Effector memory CD8-positive, alpha-beta T cell (primary cell): ENCODE data around the gene TTC23.

ENCODE experiments used
- ATAC-seq: fragments of 150-1000 bp; cut with Tn5 transposase; replicated peaks from 2 replicates; pipeline ENCODE4 v1.10.0; 2021; ENCODE audit warnings: mild to moderate bottlenecking, moderate library complexity
- DNase-seq, 3 experiments: peaks; one replicate each; pipeline ENCODE4 v3.0.0; 2021
- H3K27ac Mint-ChIP-seq, 2 donors: one replicate each; pipeline ENCODE4 v1.8.0; 2022; ENCODE audit warnings: mild to moderate bottlenecking in 2 of 2, mixed read lengths in 2 of 2, moderate library complexity in 2 of 2
- H3K27me3 Mint-ChIP-seq, 2 donors: one replicate each; pipeline ENCODE4 v1.8.0; 2022; ENCODE audit warnings: mixed read lengths in 2 of 2
- H3K36me3 Mint-ChIP-seq: one replicate; pipeline ENCODE4 v1.8.0; 2022; ENCODE audit warnings: mild to moderate bottlenecking, moderate library complexity, mixed read lengths; ENCODE audit not compliant: insufficient read depth
- H3K4me1 Mint-ChIP-seq, 2 donors: one replicate each; pipeline ENCODE4 v1.8.0; 2022; ENCODE audit warnings: low read depth in 2 of 2, mixed read lengths in 2 of 2
- H3K4me3 Mint-ChIP-seq, 2 donors: one replicate each; pipeline ENCODE4 v1.8.0; 2022; ENCODE audit warnings: mild to moderate bottlenecking in 2 of 2, mixed read lengths in 2 of 2, moderate library complexity in 2 of 2
- H3K9me3 Mint-ChIP-seq, 2 donors: one replicate each; pipeline ENCODE4 v1.8.0; 2022; ENCODE audit warnings: mixed read lengths in 2 of 2

TTC23 gene

DNA sequence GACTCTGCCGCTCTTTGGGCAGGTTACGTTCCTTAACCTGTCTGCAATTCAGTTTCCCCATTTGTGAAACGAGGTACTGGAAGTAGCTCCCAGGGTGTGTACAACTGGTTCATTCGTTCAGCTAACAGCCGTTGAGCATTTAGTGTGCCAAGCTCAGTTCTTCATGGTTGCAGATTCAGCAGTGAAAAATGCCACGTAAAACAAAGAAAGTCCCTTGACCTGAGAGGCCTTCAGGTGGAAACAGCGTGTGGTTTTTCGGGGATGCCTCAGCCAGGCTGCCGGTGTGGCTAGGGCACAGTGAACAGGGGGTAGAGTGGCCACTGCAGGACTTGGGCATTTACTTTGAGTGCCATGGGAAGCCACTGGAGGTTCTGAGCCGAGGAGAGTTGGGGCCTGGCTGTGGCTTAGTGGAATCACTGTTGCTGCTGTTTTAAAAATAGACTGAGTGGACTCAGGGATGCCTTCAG lies 139.8 kb downstream of the TTC23 start:
- Mint-ChIP-seq H3K4me1 (peaks cover 6 to 47% of the 10 kb centered on the region in 2 donors), H3K36me3 (peaks cover 25% of the 10 kb centered on the region), H3K27ac (no peak overlapping the region), H3K9me3 (no peaks in the 10 kb centered on the region), H3K27me3 (peaks cover 0 to 20% of the 10 kb centered on the region in 2 donors), H3K4me3 (no peak overlapping the region)
- DNase-seq (no peak), ATAC-seq (no peak)

DNA sequence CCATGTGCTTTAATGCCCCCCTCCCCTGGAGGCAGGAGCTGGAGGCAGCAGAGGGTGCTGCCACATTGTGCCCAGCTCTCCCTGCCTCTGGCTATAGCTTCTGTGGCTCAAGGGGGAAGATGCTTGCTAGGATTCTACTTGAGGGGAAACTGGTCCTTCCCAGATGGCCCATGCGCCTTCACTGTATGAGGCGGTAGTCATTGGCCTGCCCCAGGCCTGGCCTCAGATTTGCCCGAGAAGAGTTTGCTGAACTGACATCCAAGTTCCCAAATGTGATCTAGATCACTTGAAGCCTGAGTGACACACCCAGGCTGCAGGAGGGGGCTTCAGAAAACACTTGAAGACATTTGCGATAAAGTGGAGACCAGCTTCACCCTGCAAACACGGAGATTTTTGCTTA lies 140.4 kb downstream of the TTC23 start:
- Mint-ChIP-seq H3K27me3 (peaks cover 0 to 19% of the 10 kb centered on the region in 2 donors), H3K4me1 (peaks cover 6 to 46% of the 10 kb centered on the region in 2 donors), H3K9me3 (no peaks in the 10 kb centered on the region), H3K27ac (peak overlapping the region in 1 of 2 donors; percentile 89), H3K4me3 (peak overlapping the region in 1 of 2 donors; percentile 35), H3K36me3 (peaks cover 26% of the 10 kb centered on the region)
- DNase-seq (no peak), ATAC-seq (no peak)

DNA sequence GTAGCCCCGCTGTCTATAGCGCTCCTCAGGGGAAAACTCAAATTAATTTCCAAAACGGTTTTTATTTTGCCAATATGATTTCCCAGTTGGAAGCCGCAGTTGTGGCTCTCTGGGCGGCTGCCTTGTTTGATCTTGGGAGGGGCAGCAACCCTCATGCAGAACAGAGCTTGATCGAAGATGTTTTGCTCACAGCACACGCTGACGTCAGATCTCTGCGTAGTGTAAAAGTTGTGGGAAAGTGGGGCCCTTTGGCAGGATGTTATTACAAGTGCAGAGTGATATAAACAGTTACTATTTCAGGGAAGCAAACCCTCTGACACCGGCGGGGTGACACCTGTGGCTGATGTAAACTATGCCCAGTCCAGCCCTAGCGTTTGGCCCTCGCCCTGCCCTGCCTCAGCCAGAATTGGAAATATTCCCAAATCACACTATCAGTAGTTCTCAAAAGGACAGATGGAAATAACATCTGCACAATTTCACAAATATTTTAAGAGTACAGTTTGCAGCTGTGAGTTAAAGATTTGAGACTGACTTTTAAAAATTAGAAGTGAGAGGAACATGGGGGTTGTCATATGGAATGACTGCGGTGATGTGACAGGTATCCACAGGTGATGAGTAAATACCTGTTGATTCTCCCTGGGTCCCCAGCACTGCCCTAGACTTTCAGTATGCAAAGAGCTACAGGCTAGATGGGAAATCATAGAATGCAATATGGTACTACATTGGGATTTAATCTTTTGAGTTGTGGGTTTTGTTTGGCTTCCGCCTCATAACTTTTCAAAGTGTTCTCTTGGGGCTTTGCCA lies 142.8 kb downstream of the TTC23 start:
- DNase-seq, result peak; percentile 23 to 51 (median 47)
- H3K4me3 Mint-ChIP-seq, result peak overlapping the region; percentile 72 to 84
- H3K9me3 Mint-ChIP-seq, result no peaks in the 10 kb centered on the region
- H3K36me3 Mint-ChIP-seq, result peaks cover 30% of the 10 kb centered on the region
- H3K27ac Mint-ChIP-seq, result peak overlapping the region; percentile 33 to 96
- peaks cover 22 to 32% of the 10 kb centered on the region in 2 donors for H3K27me3 Mint-ChIP-seq
- ATAC-seq, result peak; percentile 70
- peaks cover 6 to 36% of the 10 kb centered on the region in 2 donors for H3K4me1 Mint-ChIP-seq

DNA sequence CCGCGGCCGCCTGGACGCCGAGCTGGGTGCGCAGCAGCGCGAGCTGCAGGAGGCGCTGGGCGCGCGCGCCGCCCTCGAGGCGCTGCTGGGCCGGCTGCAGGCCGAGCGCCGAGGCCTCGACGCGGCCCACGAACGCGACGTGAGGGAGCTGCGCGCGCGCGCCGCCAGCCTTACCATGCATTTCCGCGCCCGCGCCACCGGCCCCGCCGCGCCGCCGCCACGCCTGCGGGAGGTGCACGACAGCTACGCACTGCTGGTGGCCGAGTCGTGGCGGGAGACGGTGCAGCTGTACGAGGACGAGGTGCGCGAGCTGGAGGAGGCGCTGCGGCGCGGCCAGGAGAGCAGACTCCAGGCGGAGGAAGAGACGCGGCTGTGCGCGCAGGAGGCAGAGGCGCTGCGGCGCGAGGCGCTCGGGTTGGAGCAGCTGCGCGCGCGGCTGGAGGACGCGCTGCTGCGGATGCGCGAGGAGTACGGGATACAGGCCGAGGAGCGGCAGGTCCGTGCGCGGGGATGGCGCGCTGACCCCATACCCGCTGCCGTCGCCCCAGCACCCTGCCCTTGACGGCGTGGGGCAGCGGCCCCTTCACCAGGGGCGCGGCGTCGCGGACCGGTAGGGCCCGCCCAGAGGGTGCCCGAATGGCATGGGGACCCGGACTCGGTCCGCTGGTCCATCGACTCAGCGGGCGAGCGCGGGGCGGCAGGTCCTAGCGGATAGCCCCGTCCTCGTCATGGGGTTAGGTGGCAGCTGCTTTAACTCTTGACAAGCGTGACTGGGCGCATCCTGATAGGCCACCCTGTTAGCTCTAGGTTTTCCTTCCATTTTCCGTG lies 143.7 kb downstream of the TTC23 start:
- H3K4me1 Mint-ChIP-seq, result peaks cover 6 to 28% of the 10 kb centered on the region in 2 donors
- H3K36me3 Mint-ChIP-seq, result peaks cover 30% of the 10 kb centered on the region
- ATAC-seq (peak; percentile 56), DNase-seq (peak; percentile 15 to 57 (median 52))
- peak overlapping the region; percentile 33 to 96 for H3K27ac Mint-ChIP-seq
- peak overlapping the region; percentile 72 to 84 for H3K4me3 Mint-ChIP-seq
- H3K9me3 Mint-ChIP-seq, result no peaks in the 10 kb centered on the region
- peaks cover 26 to 35% of the 10 kb centered on the region in 2 donors for H3K27me3 Mint-ChIP-seq

DNA sequence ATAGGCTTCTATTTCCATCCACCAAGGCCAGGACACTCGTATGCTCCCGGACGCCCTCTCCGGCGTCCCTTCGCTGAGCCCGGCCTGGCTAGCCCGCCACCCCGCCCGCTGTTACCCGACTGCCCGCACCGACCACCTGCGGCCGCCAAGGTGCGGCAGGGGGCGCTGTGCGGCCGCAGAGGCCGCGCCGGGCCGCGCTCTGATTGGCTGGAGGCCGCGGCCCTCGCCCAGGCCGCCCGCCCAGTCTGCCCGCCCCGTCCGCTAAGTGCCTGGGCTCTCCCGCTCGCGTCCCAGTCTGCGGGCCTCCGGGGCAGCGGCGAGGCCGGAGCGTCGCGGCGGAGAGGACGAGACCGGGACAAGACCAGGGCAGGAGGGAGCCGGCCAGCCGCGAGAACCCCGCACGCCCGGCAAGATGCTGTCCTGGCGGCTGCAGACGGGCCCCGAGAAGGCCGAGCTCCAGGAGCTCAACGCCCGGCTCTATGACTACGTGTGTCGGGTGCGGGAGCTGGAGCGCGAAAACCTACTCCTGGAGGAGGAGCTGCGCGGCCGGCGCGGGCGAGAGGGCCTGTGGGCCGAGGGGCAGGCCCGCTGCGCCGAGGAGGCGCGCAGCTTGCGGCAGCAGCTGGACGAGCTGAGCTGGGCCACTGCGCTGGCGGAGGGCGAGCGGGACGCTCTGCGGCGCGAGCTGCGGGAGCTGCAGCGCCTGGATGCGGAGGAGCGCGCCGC lies 144.4 kb downstream of the TTC23 start, which contains the start of gene SYNM:
SYNM (plus strand) TSS at position 293 of the 726 bp plus-strand sequence; CDS start at position 413, 120 bp downstream.
- peak within 1 kb of the TSS; percentile 60 to 84 for H3K4me3 Mint-ChIP-seq
- peaks cover 30% of the 10 kb centered on the region for H3K36me3 Mint-ChIP-seq
- H3K4me1 Mint-ChIP-seq, result peaks cover 6 to 28% of the 10 kb centered on the region in 2 donors
- no peaks in the 10 kb centered on the region for H3K9me3 Mint-ChIP-seq
- peak; percentile 28 for ATAC-seq
- peak; percentile 6 to 29 (median 11) for DNase-seq
- H3K27ac Mint-ChIP-seq, result peak within 1 kb of the TSS in 1 of 2 donors; percentile 96
- H3K27me3 Mint-ChIP-seq, result peaks cover 34 to 38% of the 10 kb centered on the region in 2 donors

DNA sequence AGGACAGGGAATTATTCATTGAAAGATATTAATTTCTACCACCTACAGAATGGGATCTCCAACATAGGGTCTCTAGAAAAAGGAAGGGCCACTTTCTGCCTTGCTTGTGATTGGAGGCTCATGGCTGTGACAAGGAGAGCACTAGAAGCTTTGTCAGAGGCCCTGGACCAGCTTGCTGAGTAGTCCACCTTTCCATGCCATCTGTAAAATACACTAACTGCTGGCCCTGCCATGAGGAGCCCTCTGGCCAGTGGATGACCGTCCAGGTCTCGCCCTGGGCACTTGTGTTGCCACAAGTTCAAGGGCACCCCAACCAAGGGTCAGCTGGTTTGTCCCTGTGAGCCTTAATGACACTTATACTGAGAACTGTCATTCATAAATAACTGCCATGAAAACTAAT lies 146.1 kb downstream of the TTC23 start:
- Mint-ChIP-seq H3K4me1 (peaks cover 6 to 23% of the 10 kb centered on the region in 2 donors), H3K4me3 (peak overlapping the region in 1 of 2 donors; percentile 38), H3K27ac (no peak overlapping the region), H3K27me3 (peaks cover 44 to 50% of the 10 kb centered on the region in 2 donors), H3K9me3 (no peaks in the 10 kb centered on the region), H3K36me3 (peaks cover 30% of the 10 kb centered on the region)
- no peak for ATAC-seq
- no peak for DNase-seq

DNA sequence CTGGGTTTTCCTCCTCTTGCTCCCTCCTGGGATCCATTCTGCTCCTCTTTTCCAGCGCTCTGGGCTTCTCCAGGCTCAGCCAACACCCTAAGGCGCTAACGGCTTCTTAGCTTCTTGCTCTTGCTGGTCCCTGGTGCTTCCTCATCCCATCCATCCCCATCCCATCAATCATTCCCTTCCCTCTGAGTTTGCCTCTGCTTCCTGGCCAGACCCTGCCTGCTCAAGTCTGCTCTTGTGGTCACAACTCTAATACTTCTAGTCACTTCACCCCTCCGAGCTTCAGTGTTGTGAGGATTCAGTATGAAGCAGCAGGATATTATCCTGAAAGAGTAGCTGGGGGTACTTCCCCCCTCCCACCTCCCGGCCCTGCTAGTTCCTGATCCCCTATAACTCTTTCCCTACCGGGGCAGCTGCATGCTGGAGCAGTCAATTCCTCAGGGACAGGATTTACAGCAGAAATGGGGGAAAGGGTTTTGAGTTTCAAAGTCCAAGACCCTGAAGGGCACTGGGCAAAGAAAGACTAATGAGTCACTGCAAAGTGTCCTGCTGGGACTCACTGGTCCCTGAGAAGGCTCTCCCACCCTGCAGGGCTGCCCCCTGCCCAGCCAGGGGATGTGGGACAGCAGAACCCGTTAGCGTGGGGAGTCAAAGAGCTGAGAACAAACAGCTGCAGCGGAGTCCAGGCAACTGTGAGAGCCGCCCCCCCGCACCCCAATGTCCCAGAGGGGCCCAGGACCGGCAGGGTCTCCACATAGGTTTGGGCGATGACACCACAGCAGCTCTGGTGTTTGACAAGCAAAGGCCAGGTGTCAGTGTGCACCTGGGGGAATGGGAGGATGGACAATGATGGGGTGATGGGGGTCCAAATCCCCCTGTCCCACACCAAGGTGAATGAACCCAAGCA lies 146.8 kb downstream of the TTC23 start:
- Mint-ChIP-seq H3K9me3 (no peaks in the 10 kb centered on the region), H3K4me3 (no peak overlapping the region), H3K4me1 (peaks cover 6 to 16% of the 10 kb centered on the region in 2 donors), H3K36me3 (peaks cover 24% of the 10 kb centered on the region), H3K27ac (no peak overlapping the region), H3K27me3 (peaks cover 50 to 57% of the 10 kb centered on the region in 2 donors)
- DNase-seq (no peak), ATAC-seq (no peak)

DNA sequence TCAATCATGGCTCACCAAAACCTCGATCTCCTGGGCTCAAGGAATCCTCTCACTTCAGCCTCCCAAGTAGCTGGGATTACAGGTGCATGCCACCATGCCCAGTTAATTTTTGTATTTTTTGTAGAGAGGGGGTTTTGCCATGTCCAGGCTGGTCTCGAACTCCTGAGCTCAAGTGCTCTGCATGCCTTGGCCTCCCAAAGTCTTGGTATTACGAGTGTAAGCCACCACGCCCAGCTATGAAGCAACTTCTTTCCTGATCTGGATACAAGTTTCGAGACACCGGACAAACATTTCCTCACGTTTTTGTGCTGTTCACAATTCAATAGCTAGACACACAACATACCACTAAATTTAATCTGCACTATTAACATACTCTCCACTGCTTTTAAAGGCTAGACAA lies 147.9 kb downstream of the TTC23 start:
- no peak overlapping the region for H3K27ac Mint-ChIP-seq
- H3K27me3 Mint-ChIP-seq, result peaks cover 49 to 68% of the 10 kb centered on the region in 2 donors
- ATAC-seq, result no peak
- H3K4me3 Mint-ChIP-seq, result no peak overlapping the region
- DNase-seq, result no peak
- peaks cover 3 to 6% of the 10 kb centered on the region in 2 donors for H3K4me1 Mint-ChIP-seq
- peaks cover 15% of the 10 kb centered on the region for H3K36me3 Mint-ChIP-seq
- no peaks in the 10 kb centered on the region for H3K9me3 Mint-ChIP-seq

DNA sequence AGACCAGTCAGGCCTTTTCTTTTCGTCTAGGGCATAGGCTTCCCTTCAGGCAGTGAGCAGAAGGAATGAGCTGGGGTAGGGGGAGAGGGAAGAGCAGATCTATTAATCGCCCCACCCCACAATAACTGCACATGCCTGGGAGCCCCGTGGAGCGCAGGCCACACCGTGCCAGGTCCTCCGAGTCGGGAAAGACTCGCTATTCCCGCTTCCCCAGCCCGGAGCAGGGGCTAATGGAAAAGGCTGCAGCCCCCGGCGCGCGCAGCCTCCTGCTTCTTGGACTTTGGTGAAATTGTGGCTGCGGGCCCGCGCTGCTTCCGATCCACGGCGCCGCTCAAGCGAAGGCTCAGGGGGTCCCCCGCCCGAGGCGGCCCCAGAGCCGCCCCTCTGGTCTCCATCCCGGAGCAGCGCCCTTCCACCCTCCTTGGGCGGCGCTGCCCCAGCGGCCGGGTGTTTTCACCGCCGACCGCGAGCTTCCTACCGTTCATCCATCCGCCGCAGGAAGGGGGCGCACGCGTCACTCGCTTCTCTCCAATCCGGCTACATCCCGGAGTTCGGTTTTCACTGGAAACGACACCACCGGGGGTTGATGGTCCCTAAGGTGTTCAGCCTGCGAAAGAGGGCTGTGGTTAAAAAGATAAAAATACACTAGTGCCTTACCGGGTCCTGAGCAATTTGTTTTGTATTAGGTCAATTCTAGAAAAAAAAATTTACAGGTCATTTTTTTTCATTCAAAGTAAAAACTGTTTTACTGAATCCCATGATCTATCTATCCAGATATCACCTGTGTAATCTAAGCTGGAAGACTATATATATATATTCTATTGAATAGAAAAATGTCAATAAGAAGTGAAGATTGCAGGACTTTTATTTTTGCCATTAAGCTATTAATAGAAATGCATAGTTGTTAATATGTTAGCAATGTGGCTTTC lies 148.9 kb downstream of the TTC23 start:
- DNase-seq (peak in 2 of 3 experiments; percentile 34 to 36), ATAC-seq (peak; percentile 30)
- peaks cover 11% of the 10 kb centered on the region for H3K36me3 Mint-ChIP-seq
- no peaks in the 10 kb centered on the region for H3K9me3 Mint-ChIP-seq
- H3K27me3 Mint-ChIP-seq, result peaks cover 56 to 78% of the 10 kb centered on the region in 2 donors
- H3K4me1 Mint-ChIP-seq, result peaks cover 0 to 3% of the 10 kb centered on the region in 2 donors
- H3K4me3 Mint-ChIP-seq, result peak overlapping the region; percentile 20 to 45
- no peak overlapping the region for H3K27ac Mint-ChIP-seq

DNA sequence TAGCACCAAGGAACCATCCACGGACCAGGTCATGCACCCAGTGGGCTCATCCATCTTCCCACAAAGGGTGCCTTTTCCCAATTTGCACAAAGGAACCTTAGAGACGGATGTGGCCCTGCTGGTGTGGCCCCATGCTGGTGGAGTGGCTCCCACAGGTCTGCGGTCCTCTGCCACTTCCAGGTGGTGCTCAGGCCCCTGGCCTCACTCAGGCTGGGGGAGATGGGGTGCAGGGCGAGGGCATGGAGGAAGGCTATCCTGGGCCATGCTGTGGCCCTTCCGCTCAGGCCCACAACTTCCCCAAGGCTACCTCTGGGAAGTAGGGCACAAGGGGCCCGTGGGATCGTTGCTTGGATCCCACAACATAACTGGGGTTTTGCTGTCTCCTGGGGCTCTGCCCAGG lies 149.7 kb downstream of the TTC23 start:
- H3K4me1 Mint-ChIP-seq, result peaks cover 0 to 3% of the 10 kb centered on the region in 2 donors
- ATAC-seq (no peak), DNase-seq (no peak)
- peaks cover 6% of the 10 kb centered on the region for H3K36me3 Mint-ChIP-seq
- H3K9me3 Mint-ChIP-seq, result no peaks in the 10 kb centered on the region
- H3K4me3 Mint-ChIP-seq, result peak overlapping the region in 1 of 2 donors; percentile 23
- peaks cover 58 to 80% of the 10 kb centered on the region in 2 donors for H3K27me3 Mint-ChIP-seq
- H3K27ac Mint-ChIP-seq, result no peak overlapping the region

DNA sequence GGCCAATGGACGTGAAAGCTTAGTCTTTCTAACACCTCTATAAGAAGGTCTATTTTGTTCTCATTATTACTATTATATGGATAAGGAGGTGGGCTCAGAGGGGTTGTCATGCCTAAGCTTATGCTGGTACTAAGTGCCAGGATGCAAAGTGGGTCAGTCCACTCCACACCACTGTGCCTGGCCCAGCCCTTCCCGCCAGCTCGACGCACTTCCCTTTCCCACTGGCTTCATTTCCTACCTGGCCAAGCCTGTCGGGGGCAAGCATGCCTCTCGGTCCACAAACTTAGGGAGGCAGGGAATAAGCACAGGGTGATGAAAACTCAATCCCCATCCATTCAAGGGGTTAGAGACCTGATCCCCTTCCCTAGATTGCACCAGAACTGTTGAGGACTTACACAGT lies 150.4 kb downstream of the TTC23 start:
- Mint-ChIP-seq H3K9me3 (no peaks in the 10 kb centered on the region), H3K36me3 (peaks cover 4% of the 10 kb centered on the region), H3K27me3 (peaks cover 58 to 80% of the 10 kb centered on the region in 2 donors), H3K4me3 (peak overlapping the region in 1 of 2 donors; percentile 21), H3K27ac (no peak overlapping the region), H3K4me1 (peaks cover 0 to 3% of the 10 kb centered on the region in 2 donors)
- ATAC-seq (no peak), DNase-seq (no peak)
